Natural killer cell (primary cell): ENCODE results near the gene BSND. TPM values are rescaled to one million over a fixed set of nuclear protein-coding genes. Genes with fewer than 3 reads are reported as not detected.
A peak's percentile ranks its signal among the peaks of the same experiment; 100 is the strongest.

Source experiments
- ATAC-seq, 3 donors: fragments of 150-1000 bp in 2 of 3; fragments of 200-7000 bp in 1 of 3; cut with Tn5 transposase; 1 replicate in 1 of 3; 2 replicates in 2 of 3; pipeline ENCODE4 v1.10.0; 2021; ENCODE audit warnings: mild to moderate bottlenecking in 2 of 3, moderate library complexity in 2 of 3
- DNase-seq, 2 donors: peaks; one replicate each; pipeline versions ENCODE4 v3.0.0 to v3.0.0-alpha.2; 2013 to 2021; ENCODE audit warnings: mixed read lengths in 1 of 2
- H3K27ac ChIP-seq: one replicate; pipeline ENCODE4 v1.5.1; 2013; ENCODE audit warnings: mild to moderate bottlenecking, low read length
- H3K27me3 ChIP-seq: one replicate; pipeline ENCODE4 v1.6.1; 2013; ENCODE audit warnings: low read length; ENCODE audit not compliant: control insufficient read depth, insufficient read depth
- H3K36me3 ChIP-seq: one replicate; pipeline ENCODE4 v1.6.1; 2013; ENCODE audit warnings: low read length; ENCODE audit not compliant: control insufficient read depth, insufficient read depth
- H3K4me1 ChIP-seq: one replicate; pipeline ENCODE4 v1.6.1; 2013; ENCODE audit warnings: low read length; ENCODE audit not compliant: control insufficient read depth, insufficient read depth
- H3K4me3 ChIP-seq: one replicate; pipeline ENCODE4 v1.5.1; 2013; ENCODE audit warnings: low read length
- H3K9me3 ChIP-seq: one replicate; pipeline ENCODE4 v1.6.1; 2013; ENCODE audit warnings: low read length; ENCODE audit not compliant: control insufficient read depth, insufficient read depth
- H3K27ac Mint-ChIP-seq, 2 donors: one replicate each; pipeline ENCODE4 v1.8.0; 2022; ENCODE audit warnings: mild to moderate bottlenecking in 2 of 2, mixed read lengths in 2 of 2, moderate library complexity in 1 of 2
- H3K27me3 Mint-ChIP-seq, 2 donors: one replicate each; pipeline ENCODE4 v1.8.0; 2022; ENCODE audit warnings: low read depth in 2 of 2, mixed read lengths in 2 of 2
- H3K36me3 Mint-ChIP-seq: one replicate; pipeline ENCODE4 v1.8.0; 2022; ENCODE audit warnings: mixed read lengths
- H3K4me1 Mint-ChIP-seq, 2 donors: one replicate each; pipeline ENCODE4 v1.8.0; 2022; ENCODE audit warnings: mixed read lengths in 2 of 2
- H3K4me3 Mint-ChIP-seq: one replicate; pipeline ENCODE4 v1.8.0; 2022; ENCODE audit warnings: mild to moderate bottlenecking, moderate library complexity, mixed read lengths
- H3K9me3 Mint-ChIP-seq, 2 donors: one replicate each; pipeline ENCODE4 v1.8.0; 2022; ENCODE audit warnings: mixed read lengths in 2 of 2
- WGBS: methylation state at CpG from one replicate; pipeline ENCODE4 v1.1.7; 2013; ENCODE audit warnings: missing lambda C conversion rate; ENCODE audit not compliant: insufficient coverage; 5-methylcytosine and 5-hydroxymethylcytosine counted together
- intact Hi-C: fragments of 100-400 bp; cut with micrococcal nuclease; formaldehyde crosslinking; loops from one replicate; pipeline ENCODE4 v1.14.2; 2022
- total RNA-seq, 4 donors: library from RNA; stranded (reverse); fragments of 120-200 nt in 1 of 4; gene quantifications; one replicate each; pipeline versions ENCODE4 v1.2.3 to v1.2.4, GENCODE V29; 2013 to 2022
- TF ChIP-seq, protein P1 (sequence below): fragments of 200-600 bp; IDR thresholded peaks from one replicate; pipeline ENCODE4 v1.8.0; 2022; ENCODE audit warnings: antibody characterized with exemption

The BSND gene
- total RNA-seq, 3 donors from 2014 or later (not counting 1 experiment from before 2014, with no cell fraction given): not detected

DNA sequence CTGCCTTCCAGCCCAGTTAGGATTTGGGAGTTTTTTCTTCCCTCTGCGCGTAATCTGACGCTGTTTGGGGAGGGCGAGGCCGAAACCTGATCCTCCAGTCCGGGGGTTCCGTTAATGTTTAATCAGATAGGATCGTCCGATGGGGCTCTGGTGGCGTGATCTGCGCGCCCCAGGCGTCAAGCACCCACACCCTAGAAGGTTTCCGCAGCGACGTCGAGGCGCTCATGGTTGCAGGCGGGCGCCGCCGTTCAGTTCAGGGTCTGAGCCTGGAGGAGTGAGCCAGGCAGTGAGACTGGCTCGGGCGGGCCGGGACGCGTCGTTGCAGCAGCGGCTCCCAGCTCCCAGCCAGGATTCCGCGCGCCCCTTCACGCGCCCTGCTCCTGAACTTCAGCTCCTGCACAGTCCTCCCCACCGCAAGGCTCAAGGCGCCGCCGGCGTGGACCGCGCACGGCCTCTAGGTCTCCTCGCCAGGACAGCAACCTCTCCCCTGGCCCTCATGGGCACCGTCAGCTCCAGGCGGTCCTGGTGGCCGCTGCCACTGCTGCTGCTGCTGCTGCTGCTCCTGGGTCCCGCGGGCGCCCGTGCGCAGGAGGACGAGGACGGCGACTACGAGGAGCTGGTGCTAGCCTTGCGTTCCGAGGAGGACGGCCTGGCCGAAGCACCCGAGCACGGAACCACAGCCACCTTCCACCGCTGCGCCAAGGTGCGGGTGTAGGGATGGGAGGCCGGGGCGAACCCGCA lies 40.8 kb downstream of the BSND start, which contains the start of gene PCSK9:
TSS of gene PCSK9 (plus strand) at position 207 of the 741 bp plus-strand sequence. CDS start at position 497, 290 bp downstream.
- Mint-ChIP-seq H3K27ac (no peak within 1 kb of the TSS), H3K36me3 (no peaks in the 10 kb centered on the region), H3K9me3 (no peaks in the 10 kb centered on the region), H3K4me1 (peaks cover 0 to 7% of the 10 kb centered on the region in 2 donors), H3K4me3 (no peak within 1 kb of the TSS), H3K27me3 (peaks cover 49 to 82% of the 10 kb centered on the region in 2 donors)
- Histone ChIP-seq H3K36me3 (no peaks in the 10 kb centered on the region), H3K4me3 (no peak within 1 kb of the TSS), H3K27ac (no peak within 1 kb of the TSS), H3K27me3 (peaks cover 8% of the 10 kb centered on the region), H3K9me3 (no peaks in the 10 kb centered on the region), H3K4me1 (no peaks in the 10 kb centered on the region)
- intact Hi-C loops: no loop called here
- WGBS: 6% methylated on average over 65 of the region's 67 CpGs
- DNase-seq (no peak), ATAC-seq (peak in 1 of 3 donors; percentile 27)
- TF ChIP-seq, protein P1, sequence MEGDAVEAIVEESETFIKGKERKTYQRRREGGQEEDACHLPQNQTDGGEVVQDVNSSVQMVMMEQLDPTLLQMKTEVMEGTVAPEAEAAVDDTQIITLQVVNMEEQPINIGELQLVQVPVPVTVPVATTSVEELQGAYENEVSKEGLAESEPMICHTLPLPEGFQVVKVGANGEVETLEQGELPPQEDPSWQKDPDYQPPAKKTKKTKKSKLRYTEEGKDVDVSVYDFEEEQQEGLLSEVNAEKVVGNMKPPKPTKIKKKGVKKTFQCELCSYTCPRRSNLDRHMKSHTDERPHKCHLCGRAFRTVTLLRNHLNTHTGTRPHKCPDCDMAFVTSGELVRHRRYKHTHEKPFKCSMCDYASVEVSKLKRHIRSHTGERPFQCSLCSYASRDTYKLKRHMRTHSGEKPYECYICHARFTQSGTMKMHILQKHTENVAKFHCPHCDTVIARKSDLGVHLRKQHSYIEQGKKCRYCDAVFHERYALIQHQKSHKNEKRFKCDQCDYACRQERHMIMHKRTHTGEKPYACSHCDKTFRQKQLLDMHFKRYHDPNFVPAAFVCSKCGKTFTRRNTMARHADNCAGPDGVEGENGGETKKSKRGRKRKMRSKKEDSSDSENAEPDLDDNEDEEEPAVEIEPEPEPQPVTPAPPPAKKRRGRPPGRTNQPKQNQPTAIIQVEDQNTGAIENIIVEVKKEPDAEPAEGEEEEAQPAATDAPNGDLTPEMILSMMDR: no peak

- Histone ChIP-seq H3K36me3 (no peaks in the 10 kb centered on the region), H3K4me3 (no peak overlapping the region), H3K27me3 (peaks cover 8% of the 10 kb centered on the region), H3K4me1 (no peaks in the 10 kb centered on the region), H3K27ac (no peak overlapping the region), H3K9me3 (no peaks in the 10 kb centered on the region)
- no peaks in the 10 kb centered on the region for H3K9me3 Mint-ChIP-seq
- H3K27me3 Mint-ChIP-seq: peaks cover 44 to 74% of the 10 kb centered on the region in 2 donors
- no peak for ATAC-seq
- WGBS: 21% methylated on average over 49 of the region's 49 CpGs
- TF ChIP-seq, protein P1: no peak
- H3K36me3 Mint-ChIP-seq: no peaks in the 10 kb centered on the region
- peaks cover 0 to 7% of the 10 kb centered on the region in 2 donors for H3K4me1 Mint-ChIP-seq
- H3K27ac Mint-ChIP-seq: no peak overlapping the region
- H3K4me3 Mint-ChIP-seq: no peak overlapping the region
- no peak for DNase-seq
- intact Hi-C loops: no loop called here
These were observed 41.6 kb downstream of the BSND start for GRCh38 chr1:55040083-55040932.

GRCh38 chr1:55040933-55041494 lies 42.3 kb downstream of the BSND start:
- Histone ChIP-seq H3K4me1 (no peaks in the 10 kb centered on the region), H3K27me3 (peaks cover 8% of the 10 kb centered on the region), H3K27ac (no peak overlapping the region), H3K4me3 (no peak overlapping the region), H3K36me3 (no peaks in the 10 kb centered on the region), H3K9me3 (no peaks in the 10 kb centered on the region)
- Mint-ChIP-seq H3K27ac (no peak overlapping the region), H3K27me3 (peaks cover 37 to 67% of the 10 kb centered on the region in 2 donors), H3K36me3 (no peaks in the 10 kb centered on the region), H3K9me3 (no peaks in the 10 kb centered on the region), H3K4me3 (no peak overlapping the region), H3K4me1 (peaks cover 0 to 7% of the 10 kb centered on the region in 2 donors)
- TF ChIP-seq, protein P1: no peak
- DNase-seq: no peak
- intact Hi-C loops: no loop called here
- no peak for ATAC-seq
- 45% methylated on average over 5 of the region's 5 CpGs for WGBS
